ENCODE data around the gene HLCS. TPM values are rescaled to one million over a fixed set of nuclear protein-coding genes. Genes with fewer than 3 reads are reported as not detected.
"Not testable (repeated sequence)": the region's sequence is repeated elsewhere in the genome, so short reads cannot be mapped to it uniquely, and the experiment has no call there.

HLCS gene
- total and polyA plus RNA-seq, 8 donors = 15.9 to 25.3 (median 16.7) TPM

DNA sequence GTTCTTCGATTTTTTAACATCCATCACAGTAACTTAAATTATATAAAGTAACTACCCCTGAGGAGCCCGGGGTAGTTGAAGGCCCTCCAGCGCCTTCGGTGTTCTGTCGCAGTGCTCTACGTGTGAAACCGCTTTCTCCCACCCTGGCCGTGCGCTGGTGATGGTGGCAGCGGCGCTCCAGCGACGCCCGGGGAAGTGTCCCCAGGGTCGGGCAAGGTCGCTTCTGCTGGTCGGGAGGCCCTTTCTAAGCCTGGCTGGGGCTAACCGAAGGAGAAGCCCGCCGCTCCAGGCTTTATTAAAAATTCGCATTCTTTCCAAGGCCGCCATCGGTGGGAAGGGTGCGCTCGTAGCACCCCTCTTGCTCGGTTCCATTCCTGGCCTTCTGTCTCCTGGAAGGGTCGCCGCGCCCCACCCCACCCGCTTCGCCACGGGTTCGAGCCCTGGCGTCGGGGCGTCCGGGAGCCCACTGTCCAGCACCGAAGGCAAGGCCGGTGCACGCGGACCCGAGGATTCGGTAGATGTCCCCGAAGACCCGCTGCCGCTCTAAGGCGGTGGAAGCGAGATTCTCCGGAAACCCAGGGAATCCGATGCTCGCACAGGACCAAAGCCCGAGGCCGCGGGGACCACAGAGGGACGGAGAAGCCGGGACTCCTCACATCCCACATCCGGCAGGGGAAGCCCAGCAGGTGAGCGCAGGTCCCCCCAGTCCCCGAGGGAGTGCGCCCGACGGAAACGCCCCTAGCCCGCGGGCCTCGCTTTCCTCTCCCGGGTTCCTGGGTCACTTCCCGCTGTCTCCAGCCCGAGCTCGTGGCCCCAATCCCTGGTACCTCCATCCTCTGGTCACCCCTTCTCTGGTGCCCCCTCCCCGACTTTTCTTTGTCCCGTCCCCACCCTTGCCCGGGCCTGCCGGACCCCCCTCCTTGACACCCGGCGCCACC lies 39.3 kb upstream of the HLCS start:
- TF ChIP-seq, protein P1, sequence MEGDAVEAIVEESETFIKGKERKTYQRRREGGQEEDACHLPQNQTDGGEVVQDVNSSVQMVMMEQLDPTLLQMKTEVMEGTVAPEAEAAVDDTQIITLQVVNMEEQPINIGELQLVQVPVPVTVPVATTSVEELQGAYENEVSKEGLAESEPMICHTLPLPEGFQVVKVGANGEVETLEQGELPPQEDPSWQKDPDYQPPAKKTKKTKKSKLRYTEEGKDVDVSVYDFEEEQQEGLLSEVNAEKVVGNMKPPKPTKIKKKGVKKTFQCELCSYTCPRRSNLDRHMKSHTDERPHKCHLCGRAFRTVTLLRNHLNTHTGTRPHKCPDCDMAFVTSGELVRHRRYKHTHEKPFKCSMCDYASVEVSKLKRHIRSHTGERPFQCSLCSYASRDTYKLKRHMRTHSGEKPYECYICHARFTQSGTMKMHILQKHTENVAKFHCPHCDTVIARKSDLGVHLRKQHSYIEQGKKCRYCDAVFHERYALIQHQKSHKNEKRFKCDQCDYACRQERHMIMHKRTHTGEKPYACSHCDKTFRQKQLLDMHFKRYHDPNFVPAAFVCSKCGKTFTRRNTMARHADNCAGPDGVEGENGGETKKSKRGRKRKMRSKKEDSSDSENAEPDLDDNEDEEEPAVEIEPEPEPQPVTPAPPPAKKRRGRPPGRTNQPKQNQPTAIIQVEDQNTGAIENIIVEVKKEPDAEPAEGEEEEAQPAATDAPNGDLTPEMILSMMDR (IDR thresholded peaks at IDR 0.05) = no peak
- ATAC-seq = no peak
- no peak for DNase-seq
- intact Hi-C loops (cut with DNase I) = no loop called here
- Histone ChIP-seq H3K9me3 (no peaks in the 10 kb centered on the region), H3K36me3 (no peaks in the 10 kb centered on the region), H3K4me1 (peaks cover 9 to 19% of the 10 kb centered on the region in 2 donors), H3K27me3 (peaks cover 25 to 63% of the 10 kb centered on the region in 2 donors), H3K4me3 (peak overlapping the region; percentile 35 to 41), H3K27ac (no peak overlapping the region)

DNA sequence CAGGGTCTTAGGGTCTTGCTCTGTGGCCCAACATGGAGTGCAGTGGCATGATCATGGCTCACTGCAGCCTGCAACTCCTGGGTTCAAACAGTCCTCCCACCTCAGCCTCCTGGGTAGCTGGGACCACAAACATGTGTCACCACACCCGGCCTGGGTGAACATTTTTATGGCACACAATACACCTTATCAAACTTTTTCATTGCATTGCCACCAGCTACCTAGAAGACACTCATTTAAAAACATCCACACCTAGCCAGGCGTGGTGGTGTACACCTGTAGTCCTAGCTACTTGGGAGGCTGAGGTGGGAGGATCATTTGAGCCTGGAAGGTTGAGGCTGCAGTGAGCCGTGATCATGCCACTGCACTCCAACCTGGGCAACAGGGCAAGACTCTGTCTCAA lies 37.4 kb upstream of the HLCS start:
- Histone ChIP-seq H3K27me3 (peaks cover 25 to 44% of the 10 kb centered on the region in 2 donors), H3K4me1 (peaks cover 6 to 15% of the 10 kb centered on the region in 2 donors)
- intact Hi-C loops (cut with DNase I); H3K36me3 ChIP-seq; H3K27ac ChIP-seq; ATAC-seq; H3K4me3 ChIP-seq; H3K9me3 ChIP-seq; DNase-seq: not testable (repeated sequence)

DNA sequence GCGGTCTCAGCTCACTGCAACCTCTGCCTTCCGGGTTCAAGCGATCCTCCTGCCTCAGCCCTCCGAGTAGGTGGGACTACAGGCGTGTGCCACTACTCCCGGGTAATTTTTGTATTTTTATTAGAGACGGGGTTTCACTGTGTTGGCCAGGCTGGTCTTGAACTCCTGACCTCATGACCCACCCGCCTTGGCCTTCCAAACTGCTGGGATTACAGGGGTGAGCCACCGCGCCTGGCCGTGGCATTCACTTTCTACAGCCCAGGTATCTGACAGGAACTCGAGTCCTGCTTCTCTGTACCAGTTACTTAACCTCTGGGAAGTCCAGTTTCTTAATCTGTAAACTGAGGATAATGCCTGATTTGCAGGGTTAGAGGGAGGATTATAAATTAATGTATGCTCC lies 36.4 kb upstream of the HLCS start:
- peaks cover 6 to 15% of the 10 kb centered on the region in 2 donors for H3K4me1 ChIP-seq
- H3K9me3 ChIP-seq; H3K4me3 ChIP-seq; H3K27ac ChIP-seq; ATAC-seq; DNase-seq; intact Hi-C loops (cut with DNase I); H3K36me3 ChIP-seq: not testable (repeated sequence)
- peaks cover 22 to 33% of the 10 kb centered on the region in 2 donors for H3K27me3 ChIP-seq

DNA sequence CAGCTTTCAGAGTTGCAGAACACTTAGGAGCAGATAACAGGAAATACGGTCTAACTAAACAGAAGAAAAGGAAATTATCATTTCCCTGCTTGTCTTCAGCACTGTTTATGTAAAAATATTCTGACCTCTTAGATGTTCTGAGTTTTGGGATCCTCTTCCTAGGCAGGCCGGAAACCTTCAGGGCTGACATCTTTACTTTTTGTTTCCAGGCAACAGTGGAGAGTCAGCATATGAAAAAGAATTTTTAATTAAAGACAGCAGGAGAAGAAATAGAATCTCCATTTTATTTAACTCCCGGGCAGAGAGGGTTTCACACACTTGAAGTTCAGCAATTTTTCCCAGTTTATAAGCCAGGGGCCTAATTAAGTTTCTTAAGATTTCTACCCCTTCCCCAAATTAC lies 35.0 kb upstream of the HLCS start:
- TF ChIP-seq, protein P1 (IDR thresholded peaks at IDR 0.05) = no peak
- Histone ChIP-seq H3K36me3 (no peaks in the 10 kb centered on the region), H3K27me3 (peaks cover 9 to 19% of the 10 kb centered on the region in 2 donors), H3K27ac (peak overlapping the region in 1 of 2 donors; percentile 30), H3K9me3 (no peaks in the 10 kb centered on the region), H3K4me1 (peaks cover 3 to 5% of the 10 kb centered on the region in 2 donors), H3K4me3 (no peak overlapping the region)
- ATAC-seq = no peak
- intact Hi-C loops (cut with DNase I) = no loop called here
- no peak for DNase-seq

DNA sequence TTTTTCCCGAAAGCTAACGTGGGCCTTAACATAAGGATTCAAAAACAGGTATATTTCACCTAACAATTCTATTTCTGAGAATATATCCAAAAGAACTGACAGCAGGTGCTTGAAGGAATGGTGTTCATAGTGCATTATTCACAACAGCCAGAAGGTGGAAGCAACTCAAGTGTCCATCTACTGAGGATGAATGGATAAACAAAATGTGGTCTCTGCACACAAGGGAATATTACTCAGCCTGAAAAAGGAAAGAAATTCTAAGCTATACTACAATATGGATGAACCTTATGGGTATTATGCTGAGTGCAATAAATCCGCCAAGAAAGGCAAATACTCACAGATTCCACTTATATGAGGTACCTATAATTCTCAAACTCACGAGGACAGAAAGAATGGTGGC lies 33.9 kb upstream of the HLCS start:
- no peak overlapping the region for H3K27ac ChIP-seq
- H3K9me3 ChIP-seq = no peaks in the 10 kb centered on the region
- H3K27me3 ChIP-seq = peaks cover 0 to 8% of the 10 kb centered on the region in 2 donors
- TF ChIP-seq, protein P1 (IDR thresholded peaks at IDR 0.05) = no peak
- H3K36me3 ChIP-seq = no peaks in the 10 kb centered on the region
- H3K4me1 ChIP-seq = no peaks in the 10 kb centered on the region
- ATAC-seq (no peak), DNase-seq (no peak)
- intact Hi-C loops (cut with DNase I) = no loop called here
- no peak overlapping the region for H3K4me3 ChIP-seq

DNA sequence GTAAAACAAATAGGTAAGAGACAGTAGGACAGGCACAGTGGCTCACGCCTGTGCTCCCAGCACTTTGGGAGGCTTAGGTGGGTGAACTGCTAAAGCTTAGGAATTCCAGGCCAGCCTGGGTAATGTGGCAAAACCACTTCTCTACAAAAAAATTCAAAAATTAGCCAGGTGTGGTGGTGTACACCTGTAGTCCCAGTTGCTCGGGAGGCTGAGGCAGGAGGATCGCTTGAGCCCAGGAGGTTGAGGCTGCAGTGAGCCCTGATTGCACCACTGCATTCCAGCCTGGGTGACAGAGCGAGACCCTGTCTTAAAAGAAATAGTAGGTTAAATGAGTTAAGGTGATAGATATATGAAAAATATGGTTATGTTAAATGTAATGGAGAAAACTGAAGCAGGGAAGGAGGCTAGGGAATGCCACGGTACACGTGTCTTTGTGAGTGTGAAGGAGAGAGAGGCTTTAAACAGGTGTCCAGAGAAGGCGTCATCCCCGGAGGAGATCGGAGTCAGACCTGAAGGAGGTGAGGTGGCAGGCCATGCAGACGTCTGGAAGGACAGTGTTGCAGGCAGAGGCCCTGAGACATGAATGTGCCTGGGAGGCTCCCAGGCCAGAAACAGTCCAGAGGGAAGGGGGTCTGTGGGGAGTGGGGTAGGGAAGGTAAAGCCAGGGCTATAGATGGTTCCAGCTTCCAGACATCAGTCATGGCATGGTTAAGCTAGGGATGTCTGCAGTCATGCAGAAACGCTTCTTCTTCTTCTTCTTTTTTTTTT lies 32.8 kb upstream of the HLCS start:
- intact Hi-C loops (cut with DNase I) = no loop called here
- Histone ChIP-seq H3K27ac (no peak overlapping the region), H3K36me3 (no peaks in the 10 kb centered on the region), H3K27me3 (peaks cover 0 to 8% of the 10 kb centered on the region in 2 donors), H3K4me3 (no peak overlapping the region), H3K4me1 (no peaks in the 10 kb centered on the region), H3K9me3 (no peaks in the 10 kb centered on the region)
- DNase-seq (no peak), ATAC-seq (no peak)
- TF ChIP-seq, protein P1 (IDR thresholded peaks at IDR 0.05) = no peak

DNA sequence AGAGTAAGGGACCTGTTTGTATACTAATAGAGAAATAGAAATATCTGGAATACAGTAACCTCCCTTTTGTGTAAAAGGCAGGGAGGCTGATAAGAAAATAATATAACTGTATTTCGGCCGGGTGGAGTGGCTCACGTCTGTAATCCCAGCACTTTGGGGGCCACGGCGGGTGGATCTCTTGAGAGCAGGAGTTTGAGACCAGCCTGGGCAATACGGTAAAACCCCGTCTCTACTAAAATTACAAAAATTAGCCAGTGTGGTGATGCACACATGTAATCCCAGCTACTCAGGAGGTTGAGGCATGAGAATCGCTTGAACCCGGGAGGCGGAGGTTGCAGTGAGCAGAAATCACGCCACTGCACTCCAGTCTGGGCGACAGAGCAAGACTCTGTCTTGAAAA lies 28.8 kb upstream of the HLCS start:
- H3K36me3 ChIP-seq; ATAC-seq; H3K9me3 ChIP-seq; H3K4me1 ChIP-seq; DNase-seq; intact Hi-C loops (cut with DNase I); H3K27ac ChIP-seq; H3K4me3 ChIP-seq: not testable (repeated sequence)
- H3K27me3 ChIP-seq = peaks cover 0 to 12% of the 10 kb centered on the region in 2 donors
